NCI-H774 (cell line): ENCODE data around the gene THSD7B.
A peak's percentile ranks its signal among the peaks of the same experiment; 100 is the strongest.

Experiments used
- DNase-seq: peaks from one replicate; lab custom pipeline; 2025; lab: John Stamatoyannopoulos, UW

The THSD7B gene

DNA sequence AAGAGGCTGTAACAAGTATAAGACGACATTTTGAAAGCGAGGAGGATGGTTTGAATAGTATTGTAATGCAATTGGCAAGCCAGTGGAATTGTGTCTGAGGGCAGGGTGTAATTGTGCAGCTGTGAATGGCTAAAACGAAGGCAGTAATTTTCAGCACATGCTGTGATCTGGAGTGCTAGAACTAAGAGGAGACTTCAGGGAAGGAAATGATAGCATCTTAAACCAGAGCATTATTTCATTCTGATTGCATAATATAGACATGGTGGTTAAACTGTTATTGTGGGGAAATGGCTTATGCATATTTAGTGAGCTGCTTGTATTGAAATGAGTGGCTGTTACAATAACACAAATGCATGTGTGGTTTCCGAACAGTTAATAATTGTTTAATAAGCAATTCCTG is 36.3 kb downstream of the THSD7B start:
- DNase-seq, result no peak

DNA sequence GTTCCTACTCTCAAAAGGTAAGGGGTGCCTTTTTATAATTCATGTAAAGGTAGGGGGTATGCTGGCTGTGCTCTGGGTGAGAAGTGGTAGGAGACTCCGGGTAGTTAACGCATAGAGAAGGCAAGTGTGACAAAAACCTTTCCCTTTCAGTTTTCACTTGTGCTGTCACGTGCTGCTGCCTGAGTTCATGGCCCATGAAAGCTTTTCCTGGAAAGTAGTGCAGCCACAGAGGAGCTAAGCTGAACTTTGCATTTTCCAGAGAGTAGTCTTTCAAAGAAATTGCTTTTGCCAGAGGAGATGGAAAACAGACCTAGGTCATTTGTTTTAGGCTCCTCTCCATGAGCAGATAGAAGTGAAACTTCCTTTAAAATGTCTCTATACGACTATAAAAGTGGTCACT is 44.7 kb downstream of the THSD7B start:
- no peak for DNase-seq

DNA sequence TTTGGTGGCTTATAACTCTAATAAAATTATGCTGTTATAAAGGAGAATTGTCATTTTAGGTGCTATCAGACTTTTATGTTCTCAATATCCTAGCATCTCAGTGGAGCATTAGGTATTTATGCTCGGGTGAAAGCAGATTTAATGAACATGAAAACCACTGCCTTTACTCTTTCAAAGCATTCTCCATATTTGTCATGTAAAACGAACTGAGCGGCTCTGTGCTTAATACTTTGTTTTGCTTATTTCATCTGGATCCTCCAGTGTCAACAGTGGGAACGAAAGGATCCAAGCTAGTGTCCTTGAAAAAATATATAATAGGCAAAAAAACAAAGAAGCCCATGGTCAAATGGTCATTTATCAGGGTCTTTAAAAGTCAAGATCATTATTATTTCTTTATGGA is 53.5 kb downstream of the THSD7B start:
- no peak for DNase-seq

DNA sequence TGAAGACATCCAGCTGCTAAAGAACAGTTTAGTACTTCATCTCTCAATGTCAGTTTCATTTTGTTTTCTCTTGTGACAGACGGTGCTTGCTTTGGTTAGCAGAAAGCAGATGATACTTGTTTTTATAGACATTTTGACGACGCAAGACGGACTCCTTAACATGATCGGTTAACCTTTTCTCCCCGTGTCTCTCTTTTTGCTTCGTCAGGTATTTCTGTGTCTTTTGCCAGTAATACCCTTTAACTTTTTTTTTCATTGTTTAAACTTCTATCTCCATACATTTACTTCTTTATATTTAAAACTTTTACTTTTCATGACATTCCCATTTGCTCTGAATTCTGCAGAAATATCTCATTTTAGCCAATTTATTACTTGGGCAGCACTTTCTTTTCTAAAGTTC is 57.9 kb downstream of the THSD7B start:
- no peak for DNase-seq

DNA sequence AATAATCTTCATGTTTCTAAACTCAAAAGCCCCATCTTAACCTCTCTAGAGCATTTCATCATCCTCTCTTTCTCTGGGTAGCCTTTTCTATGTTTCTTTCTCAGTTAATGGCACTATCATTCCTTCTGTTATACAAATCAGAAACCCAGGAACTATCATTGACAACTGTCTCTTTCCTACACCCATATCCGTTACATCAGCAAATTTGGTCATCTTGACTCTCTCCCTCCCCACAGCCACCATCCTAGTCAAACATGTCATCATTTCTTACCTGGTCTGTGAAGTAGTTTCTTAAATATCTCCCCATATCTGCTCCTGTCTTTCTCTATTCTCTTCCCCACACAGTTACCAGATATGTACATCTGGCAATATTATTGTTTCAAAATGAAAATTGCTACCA is 62.8 kb downstream of the THSD7B start:
- DNase-seq, result no peak

DNA sequence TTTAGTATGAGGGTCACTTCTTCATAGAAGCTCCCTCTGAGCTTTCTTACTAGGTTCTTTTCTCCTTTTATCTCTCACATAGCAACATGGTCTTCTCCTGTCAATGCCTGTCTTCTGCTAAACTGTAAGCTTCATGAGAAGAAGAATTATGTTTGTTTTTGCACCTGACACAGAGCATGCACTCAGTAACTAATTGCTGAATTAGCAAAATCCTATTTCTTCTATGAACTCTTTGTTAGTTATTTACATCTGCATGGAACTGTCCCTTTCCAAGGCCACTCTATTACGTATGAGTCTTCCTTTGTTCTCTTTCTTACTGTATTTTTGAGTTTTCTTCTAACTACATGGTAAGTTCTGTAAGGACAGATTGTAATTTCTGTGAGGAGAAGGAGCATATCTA is 63.4 kb downstream of the THSD7B start:
- no peak for DNase-seq

DNA sequence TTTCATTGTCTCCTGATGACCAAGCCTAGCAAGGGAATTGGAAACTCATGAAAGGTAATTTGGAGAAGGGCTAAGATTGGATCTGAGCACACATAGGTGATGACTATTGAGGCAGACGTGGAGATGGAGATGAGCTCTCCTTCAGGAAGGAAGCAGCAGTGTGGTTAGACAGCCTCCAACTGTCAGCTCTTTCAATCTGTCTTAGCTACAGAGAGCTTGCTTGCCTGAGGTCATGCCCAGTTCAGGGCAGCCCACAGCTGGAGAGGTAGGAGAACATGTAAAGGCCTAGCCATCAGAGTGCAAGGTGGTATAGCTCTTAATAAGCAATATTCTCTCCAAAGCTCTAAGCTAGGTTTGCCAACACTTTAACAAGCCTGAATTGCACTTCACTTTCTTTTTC is 79.2 kb downstream of the THSD7B start:
- DNase-seq, result no peak

DNA sequence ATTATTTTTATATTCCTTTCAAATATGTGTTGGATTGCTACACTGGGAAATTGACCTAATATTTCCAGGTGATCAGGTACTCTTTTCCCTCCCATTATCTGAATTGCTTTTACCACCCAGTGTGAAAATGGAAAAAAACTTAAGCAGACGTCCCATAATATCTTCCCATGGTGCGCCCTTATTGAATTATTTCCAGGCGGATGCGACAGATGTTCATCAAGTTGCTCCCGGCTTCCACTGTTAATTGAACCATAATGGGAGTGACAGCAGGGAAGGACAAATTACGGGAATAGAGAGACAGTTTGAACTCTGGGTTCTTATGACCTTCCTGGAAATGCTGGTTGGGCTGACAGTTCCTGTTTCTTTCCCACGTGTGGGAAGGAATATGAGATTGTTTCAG is 93.3 kb downstream of the THSD7B start:
- DNase-seq, result no peak

DNA sequence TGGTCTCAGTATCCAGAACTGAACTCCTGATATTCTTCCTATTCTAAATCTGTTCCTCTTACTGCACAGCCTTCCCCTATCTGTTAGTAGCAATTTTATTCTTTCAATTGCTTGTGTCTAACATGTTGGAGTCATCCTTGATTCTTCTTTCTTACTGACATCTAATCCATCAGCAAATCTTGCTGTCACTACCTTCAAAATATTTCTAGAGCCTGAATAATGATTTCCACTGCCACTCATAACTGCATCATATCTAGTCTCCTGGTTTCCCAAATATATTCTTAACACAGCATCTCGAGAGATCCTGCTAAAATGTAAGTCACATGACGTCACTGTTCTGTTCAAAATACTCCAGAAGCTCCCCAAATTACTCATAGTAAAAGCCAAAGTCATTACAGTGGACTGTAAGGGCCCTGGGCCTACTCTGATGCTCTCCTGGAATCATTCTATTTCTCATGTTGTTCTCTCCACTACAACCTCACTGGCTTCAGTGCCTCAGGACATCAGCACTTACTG is 95.2 kb downstream of the THSD7B start:
- DNase-seq, result no peak

DNA sequence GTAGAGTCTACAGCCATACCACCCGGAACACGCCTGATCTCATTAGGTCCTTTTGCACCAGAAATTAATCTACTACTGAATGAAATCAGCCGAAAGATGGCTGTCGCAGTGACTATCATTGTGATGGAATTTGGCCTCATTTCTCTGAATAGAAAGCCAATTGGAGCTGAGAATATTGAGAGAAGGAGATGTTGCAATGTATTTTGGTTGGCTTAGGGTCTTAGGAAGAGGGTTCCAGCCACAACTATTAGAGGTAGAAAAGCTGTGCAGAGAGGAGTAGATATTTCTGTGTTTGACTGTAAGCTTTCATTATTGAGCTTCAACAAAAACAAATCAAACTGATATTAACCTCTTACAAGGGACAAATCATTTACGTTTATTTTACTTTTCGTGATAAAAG is 98.1 kb downstream of the THSD7B start:
- no peak for DNase-seq

DNA sequence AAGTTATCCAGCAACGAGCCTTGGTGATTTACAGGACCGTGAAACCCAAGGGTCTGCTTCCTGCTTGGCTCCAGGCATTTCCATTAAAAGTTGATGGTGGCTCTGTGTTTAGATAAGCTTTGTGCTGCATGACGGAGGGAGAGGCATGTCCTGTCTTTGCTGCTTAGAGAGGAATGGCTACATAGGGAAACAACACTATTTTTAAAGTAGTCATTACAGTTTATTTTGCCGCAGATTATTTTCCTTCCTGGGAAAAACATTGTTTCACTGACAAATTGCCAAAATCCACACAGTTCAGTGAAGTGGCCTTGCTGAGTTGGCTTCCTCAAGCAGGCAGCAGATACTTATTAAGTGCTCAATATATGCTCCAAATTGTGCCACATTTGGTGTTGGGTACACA is 98.5 kb downstream of the THSD7B start:
- no peak for DNase-seq

DNA sequence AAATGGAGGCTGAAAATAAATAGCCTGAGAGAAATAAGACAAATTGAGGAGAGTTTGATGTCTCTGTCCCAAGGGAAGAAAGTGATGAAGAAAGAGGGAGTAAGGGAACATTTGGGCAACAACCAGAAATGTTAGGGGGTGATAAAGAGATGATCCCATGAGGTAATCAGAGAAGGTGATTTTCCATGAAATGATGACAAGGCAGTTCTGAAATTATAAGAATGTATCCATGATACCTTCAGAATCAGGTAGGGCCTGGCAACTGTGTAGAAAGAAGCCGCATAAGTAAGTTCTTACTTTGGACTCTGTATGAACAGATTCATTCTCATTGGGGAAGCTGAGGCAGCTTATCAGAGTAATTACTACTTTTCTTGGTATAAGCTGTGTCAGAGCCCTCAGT is 106.1 kb downstream of the THSD7B start:
- no peak for DNase-seq

DNA sequence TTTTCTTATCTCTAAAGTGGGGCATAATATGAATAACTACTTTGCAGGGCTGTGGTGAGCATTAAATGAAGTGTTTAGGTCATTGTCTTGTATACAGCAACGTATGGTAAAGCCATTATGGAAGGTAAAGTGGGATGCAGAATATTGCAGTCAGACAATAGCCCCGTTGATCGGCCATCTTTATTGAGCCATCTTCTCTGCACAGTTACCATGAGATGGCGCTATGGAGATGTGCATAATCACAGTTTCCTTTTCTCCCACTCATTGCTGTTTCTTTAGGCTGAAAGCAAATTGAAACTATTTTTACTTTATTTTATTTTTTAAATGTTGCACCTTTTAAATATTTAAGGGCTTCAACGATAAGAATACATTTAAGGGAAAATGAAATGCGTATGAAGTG is 108.9 kb downstream of the THSD7B start:
- DNase-seq, result peak; percentile 14

DNA sequence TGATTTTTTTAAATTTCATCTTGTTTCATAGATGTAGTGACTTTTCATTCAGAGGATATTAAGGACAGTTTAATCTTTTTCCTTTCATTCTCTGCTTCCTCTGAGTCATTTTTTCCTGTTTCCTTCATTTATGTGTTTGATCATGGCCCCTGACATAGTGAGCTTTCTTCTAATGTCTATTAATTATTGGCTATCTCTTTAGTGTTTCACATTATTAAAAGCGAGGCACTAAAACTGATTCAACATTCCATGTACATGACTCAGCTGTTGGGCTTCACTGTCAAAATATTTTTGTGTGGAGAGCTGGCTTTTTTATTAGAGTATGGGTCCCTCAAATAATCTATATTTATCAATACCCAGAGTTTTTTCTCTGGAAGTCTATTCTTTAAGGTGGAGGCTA is 125.8 kb downstream of the THSD7B start:
- DNase-seq, result no peak

DNA sequence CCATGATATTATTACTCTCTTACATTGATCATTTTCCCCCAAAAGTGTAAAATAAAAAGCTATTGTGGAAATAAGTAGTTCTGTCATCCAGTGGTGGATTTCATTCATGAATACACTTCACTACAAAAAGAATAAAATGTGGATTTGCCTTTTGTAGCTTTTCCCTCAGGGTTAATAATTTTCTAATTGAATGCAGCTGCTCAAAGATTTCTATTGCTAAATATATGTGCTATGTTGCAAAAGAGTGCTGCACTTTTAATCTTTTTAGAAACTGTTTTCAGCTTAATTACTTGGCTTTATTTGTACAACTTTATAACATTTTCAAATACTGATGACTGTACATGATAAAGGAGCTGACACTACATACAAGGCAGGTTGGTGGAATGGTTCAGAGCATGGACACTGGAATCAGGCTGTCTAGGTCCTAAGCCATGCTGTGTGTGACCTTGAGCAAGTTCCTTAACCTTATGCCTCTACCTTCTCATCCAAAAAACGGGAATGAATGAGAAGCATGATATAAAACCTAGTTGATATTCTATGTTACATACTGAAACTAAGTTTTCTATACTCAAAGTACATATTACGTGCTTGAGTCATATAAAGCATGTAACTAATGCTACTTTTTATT is 128.8 kb downstream of the THSD7B start:
- no peak for DNase-seq

DNA sequence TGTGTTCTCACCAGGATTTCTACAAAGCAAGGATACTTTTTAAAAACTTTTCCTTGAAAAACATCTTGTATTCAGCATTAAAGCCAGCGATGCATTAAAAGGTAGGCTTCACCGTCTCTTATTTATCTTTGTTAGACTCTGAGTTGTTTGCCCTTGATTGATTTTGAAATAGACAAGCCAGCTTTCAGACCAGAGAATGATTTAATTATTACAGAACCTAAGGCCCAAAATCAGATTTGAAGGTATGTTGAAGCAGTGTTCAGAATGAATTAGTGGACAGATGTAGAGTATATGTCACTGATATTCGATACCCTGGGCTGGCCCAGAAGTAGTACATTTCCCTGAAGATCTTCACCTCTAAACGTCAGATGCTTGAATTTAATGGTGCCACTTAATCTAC is 136.4 kb downstream of the THSD7B start:
- no peak for DNase-seq

DNA sequence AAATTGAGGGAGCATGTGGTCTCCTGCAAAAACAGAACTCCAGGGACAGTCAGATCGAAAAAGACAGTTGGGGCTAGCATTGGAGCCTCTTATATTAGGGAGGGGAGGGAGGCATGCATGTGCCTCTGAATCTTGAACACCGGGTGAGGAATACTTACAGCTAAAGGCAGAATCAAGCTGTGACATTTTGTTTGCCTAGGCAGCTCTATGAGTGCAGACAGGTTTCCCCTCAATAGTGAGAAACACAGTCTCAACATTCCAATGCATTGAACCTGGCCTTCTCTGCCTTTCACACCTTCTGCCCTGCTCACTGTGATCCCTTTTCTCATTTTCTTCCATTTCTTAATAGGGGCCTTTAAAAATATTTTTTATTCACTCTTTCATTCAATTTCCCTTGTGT is 140.4 kb downstream of the THSD7B start:
- DNase-seq, result no peak

DNA sequence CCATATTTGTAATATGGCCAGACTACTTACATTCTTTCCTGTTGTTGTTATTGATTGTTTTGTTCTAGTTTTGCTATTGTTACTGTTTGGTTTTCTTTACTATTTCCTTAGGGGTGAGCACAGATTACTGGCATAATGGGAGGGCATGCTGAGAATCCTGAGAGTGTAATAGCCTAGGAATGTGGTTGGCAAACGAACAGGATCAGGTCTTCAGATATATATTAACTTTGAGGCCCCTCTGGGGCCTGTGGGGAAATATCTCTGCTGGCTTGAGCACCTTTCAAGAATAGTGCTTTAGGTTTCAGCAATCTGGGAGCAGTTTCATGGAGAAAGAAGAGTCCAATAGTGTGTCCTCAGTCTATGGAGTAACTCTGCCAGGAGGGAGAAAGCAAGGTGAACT is 144.4 kb downstream of the THSD7B start:
- no peak for DNase-seq

DNA sequence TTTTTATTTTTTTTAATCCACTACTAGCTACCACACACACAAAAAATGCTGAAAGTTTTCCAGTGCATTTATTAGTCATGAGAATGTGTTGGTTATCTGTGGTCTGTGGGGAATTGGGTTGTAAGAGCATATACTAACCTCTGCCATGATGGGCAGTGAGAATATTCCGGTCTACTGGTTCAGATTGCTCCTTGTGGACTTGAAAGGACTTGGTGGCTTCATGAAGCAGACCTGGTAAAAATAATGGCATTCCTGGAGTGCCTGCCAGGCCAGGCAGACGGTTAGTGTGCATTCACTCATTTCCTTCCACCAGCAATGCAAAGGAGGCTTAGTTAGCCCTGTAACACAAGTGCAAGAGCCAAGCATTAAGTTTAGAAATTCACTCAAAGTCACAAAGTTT is 150.8 kb downstream of the THSD7B start:
- DNase-seq, result no peak

DNA sequence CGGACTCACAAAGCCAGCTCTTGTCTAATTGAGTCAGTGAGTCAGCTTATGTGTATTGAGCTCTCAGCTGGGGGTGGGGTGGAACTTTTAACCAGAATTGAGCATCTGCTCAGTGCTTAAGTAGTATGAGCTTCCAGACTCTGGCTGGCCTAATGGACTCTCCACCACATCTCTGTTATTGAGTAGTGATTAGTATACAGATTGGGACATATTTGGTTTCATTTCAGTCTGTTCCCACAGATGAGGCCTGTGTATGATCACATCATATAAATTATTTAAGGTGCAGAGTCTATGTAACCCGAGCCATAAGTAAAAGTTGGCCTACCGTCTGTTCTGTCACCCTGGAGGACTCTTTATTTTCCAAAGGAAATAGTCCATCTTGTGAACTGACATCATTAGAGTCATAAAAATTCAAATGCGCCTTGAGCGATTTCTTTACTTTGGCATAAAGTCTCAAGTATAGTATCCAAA is 152.1 kb downstream of the THSD7B start:
- DNase-seq, result no peak

DNA sequence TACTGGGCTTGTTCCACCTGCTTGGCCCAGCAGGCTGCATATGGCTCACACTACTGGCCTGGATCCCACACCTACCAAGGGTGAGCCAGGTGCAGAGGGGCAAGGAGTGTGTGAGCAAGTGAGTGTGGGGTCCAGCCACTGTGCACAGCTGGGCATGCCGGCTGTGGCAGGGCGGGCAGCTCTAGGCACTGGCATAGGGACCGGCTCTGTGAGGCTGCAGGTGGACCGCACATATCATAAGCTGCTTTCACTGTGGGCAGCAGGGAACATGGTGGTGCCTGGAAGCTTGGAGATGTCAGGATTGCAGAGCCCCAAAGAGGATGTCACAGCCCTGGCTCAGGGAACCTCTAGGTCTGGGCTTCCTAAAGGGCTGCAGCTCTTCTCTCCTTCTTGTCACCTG is 154.3 kb downstream of the THSD7B start:
- DNase-seq, result no peak

DNA sequence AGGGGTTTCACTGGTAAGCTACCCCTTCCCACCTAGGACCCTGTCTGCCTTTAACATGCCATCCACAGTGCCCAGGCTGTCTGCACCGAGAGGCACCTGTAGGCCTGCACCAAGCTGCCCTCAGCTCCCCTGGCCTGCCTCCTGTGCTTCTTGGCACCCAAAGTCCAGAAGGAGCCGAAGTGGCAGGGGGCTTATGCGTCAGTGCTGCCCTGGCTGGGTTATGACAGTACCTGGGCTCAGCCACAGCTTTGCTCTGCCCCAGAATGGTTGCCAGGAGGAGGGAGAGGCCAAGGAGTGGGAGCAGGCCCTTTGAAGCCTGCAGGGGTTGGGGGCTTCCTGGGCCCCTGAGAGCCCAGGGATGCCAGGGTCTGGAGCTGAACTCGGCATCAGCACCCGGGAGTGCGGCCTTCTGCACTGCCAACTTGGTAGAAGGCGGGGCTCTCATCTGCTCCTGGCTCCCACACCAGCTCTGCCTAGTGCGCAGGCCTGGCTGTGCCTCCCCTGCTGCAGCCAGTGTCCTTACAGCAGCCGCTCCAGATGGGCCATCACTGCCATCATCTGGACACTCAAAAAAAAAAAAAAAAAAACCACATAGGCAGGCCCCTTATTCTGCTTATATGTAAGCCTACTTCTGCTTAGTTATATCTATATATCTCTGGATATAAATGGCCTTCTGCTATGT is 155.4 kb downstream of the THSD7B start:
- DNase-seq, result no peak

DNA sequence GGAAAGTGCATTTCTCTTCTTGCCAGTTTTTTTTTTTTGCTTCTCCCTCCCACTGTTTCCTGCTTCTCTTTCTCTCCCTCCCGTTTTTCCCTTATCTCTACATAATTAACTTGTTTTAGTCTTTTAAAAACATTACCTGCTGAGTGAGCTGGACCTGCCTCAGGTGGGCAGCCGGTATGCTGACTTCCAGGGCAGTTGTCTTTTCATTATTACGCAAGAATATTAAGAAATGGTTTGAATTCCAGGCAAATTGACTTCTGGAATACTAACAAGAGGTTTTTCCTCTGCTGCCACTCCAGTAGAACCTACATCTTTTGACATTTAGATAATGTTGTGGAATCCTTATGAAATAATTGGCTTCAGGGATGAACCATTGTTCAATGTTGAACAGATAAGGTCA is 161.8 kb downstream of the THSD7B start:
- DNase-seq, result no peak

DNA sequence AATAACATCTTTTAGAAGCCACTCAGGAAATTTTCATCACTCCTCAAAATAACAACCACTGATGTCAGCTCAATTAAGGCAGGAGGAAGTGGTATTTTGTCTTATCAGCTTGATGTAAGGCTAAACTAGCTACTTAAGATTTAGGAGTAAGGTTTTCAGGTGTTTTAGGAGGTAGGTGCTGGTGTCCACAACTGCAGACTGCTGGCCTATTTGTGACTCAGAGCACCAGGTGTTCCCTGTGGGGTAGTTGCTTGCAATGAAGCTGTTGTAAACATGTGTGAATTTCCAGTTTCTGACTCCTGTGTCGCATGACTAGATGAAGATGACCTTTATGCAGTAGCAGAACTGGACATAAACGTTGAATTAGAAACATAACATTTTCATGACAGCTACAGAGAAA is 164.2 kb downstream of the THSD7B start:
- no peak for DNase-seq
